A172 (cell line): Measurements from ENCODE around the gene USP25. TPM values are rescaled to one million over a fixed set of nuclear protein-coding genes. Genes with fewer than 3 reads are reported as not detected.

Experiments used
- DNase-seq: peaks from one replicate; pipeline ENCODE4 v3.0.0-alpha.2; 2015; ENCODE audit warnings: low spot score
- total RNA-seq: library from RNA; depleted of rRNA; stranded (reverse); fragments of >200 nt; shearing (Covaris generic); gene quantifications from 2 replicates; pipeline ENCODE4 v1.2.3, GENCODE V29; 2014

USP25 gene
- total RNA-seq, 1 experiment from 2014 or later: 34.1 TPM

GRCh38 chr21:15804247-15805005, 74.6 kb downstream of the USP25 start:
- DNase-seq: no peak

GRCh38 chr21:15809065-15809464, 79.3 kb downstream of the USP25 start:
- no peak for DNase-seq

- no peak for DNase-seq
Observed at GRCh38 chr21:15809818-15810217, 80.0 kb downstream of the USP25 start.

DNA sequence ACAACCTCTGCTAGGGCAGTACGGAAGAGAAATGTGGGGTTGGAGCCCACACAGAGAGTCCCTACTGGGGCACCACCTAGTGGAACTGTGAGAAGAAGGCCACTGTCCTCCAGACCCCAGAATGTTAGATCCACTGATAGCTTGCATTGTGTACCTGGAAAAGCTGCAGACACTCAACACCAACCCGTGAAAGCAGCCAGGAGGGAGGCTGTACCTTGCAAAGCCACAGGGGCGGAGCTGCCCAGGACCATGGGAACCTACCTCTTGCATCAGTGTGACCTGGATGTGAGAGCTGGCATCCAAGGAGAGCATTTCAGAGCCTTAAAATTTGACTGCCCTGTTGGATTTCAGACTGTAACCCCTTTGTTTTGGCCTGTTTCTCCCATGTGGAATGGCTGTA, 85.5 kb downstream of the USP25 start:
- DNase-seq: no peak

DNA sequence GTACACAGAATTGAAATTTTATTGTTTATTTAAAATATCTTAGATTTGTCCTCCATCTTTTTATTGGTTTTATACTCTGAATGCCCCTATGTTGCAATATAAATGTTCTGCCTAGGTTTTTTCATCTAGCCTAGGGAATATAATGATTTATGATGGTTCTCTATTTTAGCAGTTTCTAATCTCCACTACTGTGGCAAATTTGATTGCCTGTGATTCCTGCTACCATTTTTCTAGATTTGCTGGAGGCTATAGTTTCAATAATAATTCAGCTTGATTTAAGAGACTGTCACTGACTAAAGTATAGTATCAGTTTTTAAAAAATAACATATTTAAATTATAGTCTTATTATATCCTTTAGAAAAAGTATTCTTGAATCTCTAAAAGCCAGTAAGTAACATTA, 90.5 kb downstream of the USP25 start:
- no peak for DNase-seq

- DNase-seq: peak; percentile 4
Observed at GRCh38 chr21:15820852-15821379, 91.1 kb downstream of the USP25 start.

DNA sequence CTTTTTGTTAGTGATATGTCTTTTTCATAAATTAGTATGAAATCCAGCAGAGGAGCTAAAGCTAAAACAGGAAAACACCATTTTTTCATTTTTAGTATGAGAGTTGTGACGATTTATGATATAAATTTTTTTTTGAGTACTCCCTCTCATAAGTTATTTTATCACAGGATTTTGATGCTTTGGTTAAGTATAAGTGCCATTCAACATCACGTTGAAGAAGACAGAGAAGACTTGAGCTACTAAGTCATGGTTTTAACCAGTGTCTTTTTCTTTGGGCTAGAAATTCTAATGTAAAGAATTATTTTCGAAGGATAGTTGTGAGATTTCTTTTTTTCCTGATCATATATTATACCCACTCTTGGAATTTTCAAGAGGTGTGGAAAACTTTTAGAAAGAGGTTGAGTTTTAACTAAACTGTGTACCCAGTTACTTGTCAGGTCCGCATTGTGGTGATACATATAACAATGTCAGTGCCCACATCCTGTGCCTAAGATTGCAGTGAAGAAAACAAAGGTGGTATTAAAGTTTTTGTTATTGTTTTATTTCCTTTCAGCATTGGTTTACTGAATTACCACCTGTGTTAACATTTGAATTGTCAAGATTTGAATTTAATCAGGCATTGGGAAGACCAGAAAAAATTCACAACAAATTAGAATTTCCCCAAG, 93.8 kb downstream of the USP25 start:
- DNase-seq: no peak

GRCh38 chr21:15825700-15826099, 95.9 kb downstream of the USP25 start:
- no peak for DNase-seq

DNA sequence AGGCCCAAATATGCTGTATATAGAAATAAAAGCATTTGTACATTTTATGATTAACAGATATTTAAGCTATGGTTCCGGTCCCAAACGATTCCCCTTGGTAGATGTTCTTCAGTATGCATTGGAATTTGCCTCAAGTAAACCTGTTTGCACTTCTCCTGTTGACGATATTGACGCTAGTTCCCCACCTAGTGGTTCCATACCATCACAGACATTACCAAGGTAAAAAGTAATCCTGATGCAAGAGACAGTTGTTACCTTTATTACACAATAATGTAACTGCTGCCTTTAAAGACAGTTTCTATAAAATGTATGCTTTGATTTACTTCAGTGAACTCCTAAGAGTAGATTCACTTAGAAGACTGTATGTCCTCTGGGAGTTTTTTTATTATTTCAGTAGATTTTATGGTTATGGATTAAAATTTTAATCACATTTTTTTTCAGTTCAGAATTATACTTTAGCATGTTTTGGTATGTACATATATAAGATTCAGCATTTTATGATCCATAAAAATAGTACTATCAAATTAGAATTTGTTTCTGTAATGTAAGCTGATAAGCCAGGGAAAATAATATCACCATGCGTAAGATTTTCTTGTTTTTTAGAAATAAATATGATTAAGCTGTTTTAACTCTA, 96.5 kb downstream of the USP25 start:
- peak; percentile 45 for DNase-seq

GRCh38 chr21:15826908-15827601, 97.3 kb downstream of the USP25 start:
- no peak for DNase-seq

DNA sequence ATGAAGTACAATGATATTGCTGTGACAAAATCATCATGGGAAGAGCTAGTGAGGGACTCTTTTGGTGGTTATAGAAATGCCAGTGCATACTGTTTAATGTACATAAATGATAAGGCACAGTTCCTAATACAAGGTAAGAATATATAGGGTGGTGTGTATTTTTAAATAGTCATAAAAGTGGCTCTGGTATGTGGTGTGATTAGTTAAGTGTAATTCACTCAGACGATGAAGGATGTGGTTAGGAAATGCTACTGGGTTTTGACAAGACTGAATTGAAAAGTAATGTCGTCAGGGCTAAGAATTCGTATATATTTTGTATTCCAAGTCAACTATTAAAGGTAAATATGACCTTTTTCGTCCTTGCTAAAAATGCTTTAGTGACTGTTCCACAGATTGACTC, 101.7 kb downstream of the USP25 start:
- DNase-seq: no peak

DNA sequence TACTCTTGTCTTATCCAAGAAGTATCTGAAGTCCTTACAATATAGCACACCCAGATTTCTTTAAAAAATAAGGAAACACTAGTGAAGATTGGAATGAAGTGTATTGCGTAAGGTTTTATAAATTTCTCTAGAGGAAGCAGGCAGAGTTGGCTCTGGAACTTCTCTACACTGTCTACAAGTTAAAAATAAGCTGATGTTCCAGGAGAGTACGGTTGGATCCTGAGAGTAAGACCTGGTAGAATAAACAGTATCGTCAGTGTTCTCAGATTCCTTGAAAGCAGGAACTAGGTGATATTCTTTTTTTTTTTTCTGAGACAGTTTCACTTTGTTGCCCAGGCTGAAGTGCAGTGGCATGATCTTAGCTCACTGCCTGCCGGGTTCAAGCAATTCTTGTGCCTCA, 107.9 kb downstream of the USP25 start:
- no peak for DNase-seq

- no peak for DNase-seq
Observed at GRCh38 chr21:15839026-15839425, 109.2 kb downstream of the USP25 start.

- DNase-seq: no peak
Observed at GRCh38 chr21:15839601-15840000, 109.8 kb downstream of the USP25 start.

DNA sequence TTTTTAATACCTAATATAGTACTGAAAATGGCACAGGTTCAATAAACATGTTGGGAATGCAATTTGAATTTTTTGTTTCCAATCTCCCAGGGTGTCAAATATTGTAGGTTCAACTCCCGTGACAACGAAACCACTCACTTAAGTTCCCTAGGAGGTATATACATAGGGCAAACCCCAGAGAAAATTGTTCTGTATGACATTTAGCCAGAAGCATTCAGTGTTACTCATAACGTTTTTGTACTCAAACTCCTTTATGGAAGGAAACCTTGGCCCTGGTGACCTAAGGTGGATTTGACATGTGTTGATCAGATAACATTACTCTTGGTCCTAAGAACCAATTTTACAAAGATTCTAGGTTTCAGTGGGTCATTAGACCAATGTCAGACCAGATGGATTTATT, 110.6 kb downstream of the USP25 start:
- DNase-seq: no peak

GRCh38 chr21:15841856-15842564, 112.2 kb downstream of the USP25 start:
- peak; percentile 62 for DNase-seq

- no peak for DNase-seq
Observed at GRCh38 chr21:15842565-15842880, 112.7 kb downstream of the USP25 start.

GRCh38 chr21:15843766-15844165, 114.0 kb downstream of the USP25 start:
- DNase-seq: no peak

DNA sequence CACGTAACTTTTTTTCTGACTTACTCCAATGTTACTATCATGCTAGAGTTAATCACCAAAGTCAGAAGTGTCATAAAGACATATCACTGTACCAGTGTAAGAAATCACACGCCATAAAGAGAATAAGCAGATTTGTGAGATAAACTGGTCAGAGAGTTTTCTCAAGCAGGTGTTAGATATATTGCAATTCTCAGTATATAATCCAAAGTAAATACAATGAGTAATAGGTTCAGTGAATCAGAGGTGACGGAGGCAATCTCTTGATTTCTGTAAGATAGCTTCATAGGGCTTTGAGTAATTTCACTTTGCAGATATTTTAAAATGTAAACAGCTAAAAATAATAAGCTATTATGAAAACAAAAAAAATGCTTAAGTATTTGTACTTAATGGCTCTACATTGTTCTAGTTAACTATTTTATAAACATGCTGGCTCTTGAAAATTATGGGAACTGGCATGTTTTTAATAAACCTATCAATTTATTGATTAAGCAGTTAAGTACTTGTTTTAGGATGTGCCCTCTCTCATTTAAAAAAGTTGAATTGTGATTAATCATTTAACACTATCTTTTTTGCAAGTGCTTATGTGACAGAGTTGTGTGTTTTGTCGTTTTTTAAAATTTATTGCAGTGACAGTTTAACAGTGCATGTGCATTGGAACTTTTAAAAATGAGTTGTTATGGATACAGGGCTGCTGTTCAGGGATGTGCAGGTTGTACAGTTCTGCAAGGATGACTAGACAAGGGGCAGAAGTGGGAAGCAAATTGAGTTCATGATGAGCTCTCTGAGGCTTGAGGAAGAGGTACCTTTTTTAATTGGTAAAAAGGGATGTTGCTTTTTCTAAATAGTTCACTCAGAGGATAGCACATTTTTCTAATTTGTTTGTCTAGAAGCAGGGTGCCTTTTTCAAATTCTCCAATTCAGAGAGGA, 119.1 kb downstream of the USP25 start:
- peak; percentile 83 for DNase-seq

DNA sequence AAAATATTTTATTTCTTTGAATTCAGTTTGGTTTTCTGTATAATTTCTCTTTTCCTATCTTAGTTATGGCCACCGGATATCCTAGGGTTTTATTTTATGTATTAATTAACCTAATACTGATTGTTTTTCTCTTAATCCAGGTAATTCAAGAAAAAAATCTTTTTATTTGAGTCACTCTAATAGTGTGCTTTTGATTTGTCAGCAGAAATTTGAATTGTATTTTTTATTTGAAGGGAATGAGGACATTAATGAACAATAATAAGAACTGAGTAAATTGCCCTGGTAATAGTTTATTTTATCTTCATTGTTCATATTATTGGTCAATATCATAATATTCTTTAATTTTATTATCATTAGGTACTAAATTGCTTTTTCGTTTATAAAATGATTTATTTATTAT, 120.1 kb downstream of the USP25 start:
- DNase-seq: no peak

DNA sequence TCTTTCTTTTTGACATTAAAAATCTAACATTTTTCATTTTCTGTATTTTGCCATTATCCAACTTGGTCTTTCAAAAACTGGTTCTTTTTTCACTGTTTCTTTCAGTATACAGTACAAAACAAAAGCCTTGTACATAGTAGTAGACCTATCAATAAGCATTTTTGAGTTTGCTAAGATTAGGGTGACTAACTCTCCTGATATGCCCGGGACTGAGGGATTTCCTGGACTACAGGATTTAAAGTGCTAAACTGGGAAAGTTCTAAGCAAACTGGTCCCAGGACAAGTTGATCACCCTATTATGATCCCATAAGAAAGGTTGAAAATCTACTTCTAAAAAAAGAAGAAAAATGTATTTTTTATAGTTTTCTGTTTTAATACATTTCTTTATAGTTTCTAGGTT, 120.9 kb downstream of the USP25 start:
- DNase-seq: peak; percentile 61
